Fibroblast of the aortic adventitia (primary cell): ENCODE data around the gene ABI2. TPM values are rescaled to one million over a fixed set of nuclear protein-coding genes. Genes with fewer than 3 reads are reported as not detected.
A peak's percentile ranks its signal among the peaks of the same experiment; 100 is the strongest.

Experiments used
- DNase-seq: peaks from one replicate; pipeline ENCODE4 v3.0.0-alpha.2; 2010; ENCODE audit warnings: low read depth
- H3K4me3 ChIP-seq: 2 replicates; pipeline ENCODE4 v1.5.1; 2011; ENCODE audit warnings: low read depth, mild to moderate bottlenecking, control low read depth, low read length, moderate library complexity
- total RNA-seq: library from RNA; depleted of rRNA; stranded (reverse); fragments of >200 nt; gene quantifications from 2 replicates; pipeline ENCODE4 v1.2.3, GENCODE V29; 2012; ENCODE audit warnings: low replicate concordance
- TF ChIP-seq, protein P1 (sequence below): IDR thresholded peaks from 2 replicates; pipeline ENCODE4 v1.5.1; 2011; ENCODE audit warnings: mild to moderate bottlenecking, low read length, control low read depth, inconsistent platforms; ENCODE audit not compliant: insufficient read depth

Gene ABI2
- total RNA-seq, 1 donor = 36.4 TPM

DNA sequence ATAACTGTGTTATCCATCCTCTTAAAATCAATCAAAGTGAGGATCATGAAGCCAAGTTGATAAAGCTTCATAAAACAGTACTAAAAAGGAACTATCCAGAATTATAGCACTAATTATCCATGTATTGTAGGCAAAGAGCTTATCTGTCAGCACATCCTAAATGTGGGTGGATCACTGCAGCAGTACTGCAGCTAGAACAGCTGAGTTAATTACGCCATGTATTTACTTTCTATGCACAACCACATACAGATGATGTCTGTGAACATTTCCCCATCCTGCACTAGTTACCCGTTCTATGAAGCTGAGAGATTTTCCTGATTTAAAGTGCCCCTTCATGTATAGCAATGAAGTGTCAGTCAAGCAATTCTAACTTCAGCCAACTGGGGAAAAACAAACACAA lies 110.3 kb downstream of the ABI2 start:
- TF ChIP-seq, protein P1, sequence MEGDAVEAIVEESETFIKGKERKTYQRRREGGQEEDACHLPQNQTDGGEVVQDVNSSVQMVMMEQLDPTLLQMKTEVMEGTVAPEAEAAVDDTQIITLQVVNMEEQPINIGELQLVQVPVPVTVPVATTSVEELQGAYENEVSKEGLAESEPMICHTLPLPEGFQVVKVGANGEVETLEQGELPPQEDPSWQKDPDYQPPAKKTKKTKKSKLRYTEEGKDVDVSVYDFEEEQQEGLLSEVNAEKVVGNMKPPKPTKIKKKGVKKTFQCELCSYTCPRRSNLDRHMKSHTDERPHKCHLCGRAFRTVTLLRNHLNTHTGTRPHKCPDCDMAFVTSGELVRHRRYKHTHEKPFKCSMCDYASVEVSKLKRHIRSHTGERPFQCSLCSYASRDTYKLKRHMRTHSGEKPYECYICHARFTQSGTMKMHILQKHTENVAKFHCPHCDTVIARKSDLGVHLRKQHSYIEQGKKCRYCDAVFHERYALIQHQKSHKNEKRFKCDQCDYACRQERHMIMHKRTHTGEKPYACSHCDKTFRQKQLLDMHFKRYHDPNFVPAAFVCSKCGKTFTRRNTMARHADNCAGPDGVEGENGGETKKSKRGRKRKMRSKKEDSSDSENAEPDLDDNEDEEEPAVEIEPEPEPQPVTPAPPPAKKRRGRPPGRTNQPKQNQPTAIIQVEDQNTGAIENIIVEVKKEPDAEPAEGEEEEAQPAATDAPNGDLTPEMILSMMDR = no peak
- DNase-seq = no peak
- no peak overlapping the region for H3K4me3 ChIP-seq

DNA sequence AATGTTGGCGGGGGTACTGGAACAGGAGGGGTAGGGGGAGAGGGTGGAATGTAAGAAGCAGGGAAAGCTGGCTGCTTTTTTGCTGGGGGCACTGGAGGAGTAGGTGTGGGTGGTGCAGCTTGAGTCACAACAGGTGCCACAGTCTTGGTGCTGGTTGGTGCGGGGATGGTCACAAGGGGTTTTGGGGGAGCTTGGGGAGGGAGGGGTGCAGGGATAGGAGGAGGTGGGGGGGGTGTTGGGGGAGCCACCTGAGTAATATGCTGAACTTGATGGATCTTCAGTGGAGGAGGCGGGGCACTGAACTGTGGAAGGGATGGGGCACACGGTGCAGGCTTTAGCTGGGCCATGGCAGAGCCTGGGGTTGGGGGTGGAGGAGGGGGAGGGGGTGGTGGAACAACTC lies 112.5 kb downstream of the ABI2 start:
- TF ChIP-seq, protein P1 = no peak
- H3K4me3 ChIP-seq = no peak overlapping the region

DNA sequence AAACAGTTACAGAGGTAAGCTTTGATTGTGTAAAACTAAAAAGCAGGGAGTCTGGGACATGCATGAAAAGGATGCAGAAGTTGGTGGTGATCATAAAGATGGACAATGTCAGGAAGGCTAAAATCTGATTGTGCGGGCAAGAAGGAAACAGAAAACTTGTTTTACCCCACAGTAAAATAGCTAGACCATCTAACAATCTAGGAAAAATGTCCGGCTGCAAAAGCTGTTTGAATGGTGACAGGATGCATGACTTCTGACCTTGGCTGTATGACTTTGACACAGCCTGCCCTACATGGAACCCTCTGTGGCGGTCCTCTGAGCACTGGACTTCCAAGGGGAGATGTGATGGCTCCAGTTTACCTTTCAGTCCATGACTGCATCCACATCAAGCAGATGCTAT lies 113.3 kb downstream of the ABI2 start:
- no peak for DNase-seq
- H3K4me3 ChIP-seq = no peak overlapping the region
- TF ChIP-seq, protein P1 = no peak

More for the DNA sequence above, 112.5 kb downstream of the ABI2 start:
- DNase-seq = no peak

DNA sequence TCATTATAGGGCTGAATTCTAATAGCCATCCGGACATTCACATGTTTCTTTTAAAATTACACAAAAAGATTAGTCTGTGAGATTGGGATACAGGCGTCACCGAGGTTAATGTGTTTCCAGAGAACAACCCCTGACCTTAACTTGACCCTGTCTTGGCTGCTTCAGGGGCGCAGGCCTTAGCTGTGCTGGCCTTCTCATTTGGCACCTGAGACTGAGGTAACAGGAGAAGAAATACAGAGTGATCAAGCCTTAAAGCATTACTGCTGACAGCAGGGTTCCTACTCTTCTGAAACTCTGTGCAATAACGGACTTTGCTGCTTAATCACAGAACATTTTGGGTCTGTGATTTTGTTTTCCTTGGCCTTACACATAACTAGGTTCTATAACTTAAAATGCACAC lies 114.3 kb downstream of the ABI2 start:
- H3K4me3 ChIP-seq = no peak overlapping the region
- TF ChIP-seq, protein P1 = no peak
- no peak for DNase-seq

DNA sequence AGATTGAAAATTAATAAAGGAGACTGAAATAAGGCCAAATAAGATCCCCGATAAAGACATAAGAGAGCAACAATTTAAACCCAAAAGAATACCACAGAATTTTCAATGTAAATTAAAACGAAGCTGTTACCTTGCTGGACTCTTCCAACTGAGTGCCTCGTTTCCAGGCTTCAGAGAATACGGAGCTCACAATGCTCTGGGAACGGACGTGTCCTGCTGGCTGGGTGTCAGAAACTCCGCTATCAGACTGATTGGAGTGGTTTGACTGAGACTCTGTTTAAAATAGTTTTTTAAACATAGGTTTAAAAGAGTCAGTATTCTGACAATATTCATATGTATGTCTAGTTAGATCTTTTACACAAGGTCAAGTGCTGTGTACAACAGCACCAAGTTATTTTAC lies 116.5 kb downstream of the ABI2 start:
- no peak for DNase-seq
- TF ChIP-seq, protein P1 = no peak
- H3K4me3 ChIP-seq = no peak overlapping the region

DNA sequence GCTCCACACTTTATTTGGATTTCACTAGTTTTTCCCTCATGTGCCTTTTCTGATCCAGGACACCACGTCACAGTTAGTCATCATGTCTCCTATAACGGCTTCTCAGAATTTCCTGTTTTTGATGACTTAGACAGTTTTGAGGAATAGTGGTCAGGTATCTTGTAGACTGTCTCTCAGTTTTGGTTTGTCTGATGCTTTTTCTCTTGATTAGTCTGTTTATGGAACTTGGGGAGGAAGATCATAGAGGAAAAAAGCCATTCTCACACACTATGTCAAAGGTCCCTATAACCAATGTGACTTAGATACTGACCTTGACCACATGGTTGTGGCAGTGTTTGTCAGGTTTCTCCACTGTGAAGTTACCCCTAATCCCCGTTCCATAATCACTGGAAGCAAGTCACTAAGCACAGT lies 117.9 kb downstream of the ABI2 start:
- TF ChIP-seq, protein P1 = no peak
- DNase-seq = peak; percentile 57
- no peak overlapping the region for H3K4me3 ChIP-seq

DNA sequence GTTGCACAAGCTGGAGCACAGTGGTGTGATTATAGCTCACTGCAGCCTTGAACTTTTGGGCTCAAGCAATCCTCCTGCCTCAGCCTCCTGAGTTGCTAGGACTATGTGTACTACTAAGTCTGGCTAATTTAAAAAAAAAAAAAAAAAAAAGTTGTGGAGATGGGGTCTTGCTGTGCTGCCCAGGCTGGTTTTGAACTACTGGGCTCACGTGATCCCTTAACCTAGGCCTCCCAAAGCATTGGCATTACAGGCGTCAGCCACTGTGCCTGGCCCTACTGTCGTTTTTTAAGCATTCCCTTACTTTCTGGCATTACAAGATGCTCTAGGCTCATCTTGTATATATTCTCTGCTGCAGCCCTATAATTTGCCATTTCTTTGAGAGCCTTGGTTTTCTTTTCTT lies 118.6 kb downstream of the ABI2 start:
- TF ChIP-seq, protein P1 = no peak
- no peak overlapping the region for H3K4me3 ChIP-seq

More for the DNA sequence above, 118.6 kb downstream of the ABI2 start:
- DNase-seq = no peak
